Measurements from ENCODE around the gene TBC1D14.

DNA sequence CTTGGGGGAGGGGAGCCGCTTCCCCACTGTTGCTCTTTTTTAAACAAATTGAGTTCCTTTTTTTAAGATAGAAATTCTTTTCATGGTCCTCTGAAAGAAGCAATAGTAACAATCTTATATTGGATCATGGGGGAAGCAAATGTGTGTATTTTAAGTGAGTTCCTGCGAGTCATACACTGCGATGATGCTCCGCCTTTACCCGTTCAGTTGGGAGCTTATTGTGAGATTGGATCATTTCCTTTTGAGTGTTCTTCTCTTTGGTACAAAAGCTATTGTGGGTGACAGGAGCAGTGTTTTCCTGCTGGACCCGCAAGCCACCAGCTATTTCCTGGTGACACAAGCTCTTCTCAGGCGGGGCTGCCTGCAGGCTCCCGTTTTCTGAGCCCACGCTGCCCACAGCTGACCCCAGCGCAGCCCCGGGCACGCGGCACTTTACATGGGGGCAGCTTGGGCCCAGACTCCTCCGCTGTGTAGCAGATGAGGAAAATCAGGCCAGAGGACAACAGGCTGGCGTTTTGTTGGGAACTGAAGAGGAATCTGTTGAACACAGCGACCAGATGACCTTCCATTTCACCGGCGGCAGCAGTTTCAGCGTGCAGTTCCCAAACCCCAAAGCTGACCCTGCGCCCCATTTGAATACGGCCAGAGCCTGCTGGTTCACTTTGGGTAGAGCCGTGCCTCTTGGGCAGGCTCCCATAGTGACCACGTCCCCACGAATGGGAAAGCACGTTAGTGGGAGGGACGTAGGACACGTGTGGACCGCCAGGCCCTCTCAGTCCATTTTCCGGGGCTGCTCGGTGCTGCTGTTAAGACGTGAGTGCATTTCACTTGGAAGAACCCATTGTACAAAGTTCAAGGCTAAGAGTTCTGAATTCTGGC is 145.7 kb downstream of the TBC1D14 start:
- TF ChIP-seq, protein P1, sequence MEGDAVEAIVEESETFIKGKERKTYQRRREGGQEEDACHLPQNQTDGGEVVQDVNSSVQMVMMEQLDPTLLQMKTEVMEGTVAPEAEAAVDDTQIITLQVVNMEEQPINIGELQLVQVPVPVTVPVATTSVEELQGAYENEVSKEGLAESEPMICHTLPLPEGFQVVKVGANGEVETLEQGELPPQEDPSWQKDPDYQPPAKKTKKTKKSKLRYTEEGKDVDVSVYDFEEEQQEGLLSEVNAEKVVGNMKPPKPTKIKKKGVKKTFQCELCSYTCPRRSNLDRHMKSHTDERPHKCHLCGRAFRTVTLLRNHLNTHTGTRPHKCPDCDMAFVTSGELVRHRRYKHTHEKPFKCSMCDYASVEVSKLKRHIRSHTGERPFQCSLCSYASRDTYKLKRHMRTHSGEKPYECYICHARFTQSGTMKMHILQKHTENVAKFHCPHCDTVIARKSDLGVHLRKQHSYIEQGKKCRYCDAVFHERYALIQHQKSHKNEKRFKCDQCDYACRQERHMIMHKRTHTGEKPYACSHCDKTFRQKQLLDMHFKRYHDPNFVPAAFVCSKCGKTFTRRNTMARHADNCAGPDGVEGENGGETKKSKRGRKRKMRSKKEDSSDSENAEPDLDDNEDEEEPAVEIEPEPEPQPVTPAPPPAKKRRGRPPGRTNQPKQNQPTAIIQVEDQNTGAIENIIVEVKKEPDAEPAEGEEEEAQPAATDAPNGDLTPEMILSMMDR (IDR thresholded peaks at IDR 0.05), result no peak
- TF ChIP-seq POLR2A (IDR thresholded peaks at IDR 0.05), result no peak

All from testis (tissue), 2 donors.